K562 (cell line): Measurements from ENCODE around the gene CIART.

ENCODE experiments used
- ETV5 ChIP-seq: sonication (generic); formaldehyde crosslinking; IDR thresholded peaks from 2 replicates; pipeline ENCODE4 v1.4.0; 2020; ENCODE audit warnings: low read depth, mild to moderate bottlenecking, missing genetic modification reagents
- HDGF ChIP-seq: fragments of 450-650 bp; IDR thresholded peaks from 2 replicates; pipeline ENCODE4 v1.6.1; 2016
- RAD21 ChIP-seq, 2 experiments: fragments of 250-450 bp in 1 of 2; fragments of 450-650 bp in 1 of 2; sonication (Bioruptor Pico) in 1 of 2; formaldehyde crosslinking in 1 of 2; IDR thresholded peaks in 1 of 2; conservative IDR thresholded peaks in 1 of 2; 2 replicates each; pipeline versions ENCODE4 v1.4.0 to v1.8.0; 2020 to 2022; ENCODE audit warnings: mild to moderate bottlenecking in 2 of 2, moderate library complexity in 1 of 2
- RFX1 ChIP-seq: fragments of 450-650 bp; IDR thresholded peaks from 2 replicates; pipeline ENCODE4 v1.6.1; 2016; ENCODE audit warnings: mild to moderate bottlenecking, moderate library complexity
- SP2 ChIP-seq: IDR thresholded peaks from 2 replicates; pipeline ENCODE4 v1.6.1; 2011; ENCODE audit warnings: mild to moderate bottlenecking, low read depth, low read length, moderate library complexity; ENCODE audit not compliant: poor library complexity, severe bottlenecking; ENCODE audit errors: extremely low read depth
- ZNF282 ChIP-seq: sonication (generic); formaldehyde crosslinking; IDR thresholded peaks from 2 replicates; pipeline ENCODE4 v1.8.1; 2023; ENCODE audit warnings: missing genetic modification reagents

- TF ChIP-seq RFX1 (no peak), HDGF (no peak), ETV5 (CRISPR knock-in tag) (no peak), ZNF282 (CRISPR knock-in tag) (no peak), RAD21 (CRISPR knock-in tag; conservative IDR thresholded peaks at IDR 0.05 in 1 of 2, IDR thresholded peaks at IDR 0.05 in 1 of 2) (no peak), SP2 (no peak)
These were observed 32.4 kb upstream of the CIART start for GRCh38 chr1:150249936-150250335.
